HG02610 (cell line): ENCODE measurements around the gene EPHB2.
"Not testable (repeated sequence)": the region's sequence is repeated elsewhere in the genome, so short reads cannot be mapped to it uniquely, and the experiment has no call there.

Experiments used
- ATAC-seq: cut with Tn5 transposase; IDR thresholded peaks from one replicate; pipeline ENCODE4 v1.9.1; 2021; ENCODE audit warnings: mild to moderate bottlenecking, moderate library complexity; ENCODE audit not compliant: unreplicated experiment

Gene EPHB2

GRCh38 chr1:22689505-22689904 is 21.1 kb upstream of the EPHB2 start:
- ATAC-seq: no peak

DNA sequence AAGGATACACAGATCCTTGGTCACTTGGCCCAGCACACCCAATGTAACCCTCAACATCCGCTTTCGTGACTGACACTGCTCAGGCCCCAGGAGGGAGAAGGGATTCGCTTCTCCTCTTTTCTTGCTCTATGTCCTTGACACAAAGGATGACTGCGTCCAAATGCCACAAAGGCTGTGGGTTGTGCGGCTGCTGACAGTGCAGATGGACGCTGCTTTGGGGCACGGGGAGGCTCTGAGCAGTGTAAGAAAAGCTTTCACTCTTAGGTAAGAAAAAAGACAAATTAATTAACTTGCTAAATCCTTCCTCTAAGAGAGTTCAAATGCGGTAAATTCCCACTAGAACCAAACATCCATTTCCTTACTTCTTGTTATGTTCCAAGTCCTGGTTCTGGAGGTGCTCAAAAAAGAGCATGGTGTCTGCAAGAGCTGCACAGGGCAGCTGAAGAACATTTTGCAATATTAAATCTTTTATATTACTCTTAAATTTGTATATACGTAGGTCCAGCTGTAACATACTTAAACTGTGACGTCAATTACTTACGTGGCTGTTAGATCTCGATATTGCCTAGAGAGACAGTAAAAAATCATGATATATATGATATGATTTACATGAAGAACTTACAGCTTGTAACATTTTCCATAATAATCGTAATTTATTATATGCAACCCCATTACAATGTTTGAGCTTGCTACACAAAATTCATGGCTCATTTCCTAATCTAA is 19.4 kb upstream of the EPHB2 start:
- ATAC-seq: no peak

DNA sequence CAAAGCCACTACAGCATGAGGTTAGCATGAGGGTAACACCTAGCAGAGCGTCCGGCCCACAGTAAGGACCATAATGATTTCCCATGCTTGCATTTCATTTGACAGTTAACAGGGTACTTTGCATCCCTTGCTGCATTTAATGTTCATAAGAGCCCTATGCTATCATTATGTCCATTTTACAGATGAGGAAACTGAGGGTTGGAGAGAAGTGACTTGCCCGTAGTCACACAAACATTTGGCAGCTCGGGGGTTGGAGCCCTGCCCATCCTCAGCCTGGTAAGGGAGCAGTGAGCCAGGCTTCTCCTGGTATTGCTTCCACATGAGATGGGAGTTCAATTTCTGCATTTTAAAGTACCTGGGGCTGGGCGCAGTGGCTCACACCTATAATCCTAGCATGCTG is 16.5 kb upstream of the EPHB2 start:
- no peak for ATAC-seq

- no peak for ATAC-seq
Observed at GRCh38 chr1:22696610-22697009, 14.0 kb upstream of the EPHB2 start.

- no peak for ATAC-seq
Observed at GRCh38 chr1:22697980-22698379, 12.7 kb upstream of the EPHB2 start.

DNA sequence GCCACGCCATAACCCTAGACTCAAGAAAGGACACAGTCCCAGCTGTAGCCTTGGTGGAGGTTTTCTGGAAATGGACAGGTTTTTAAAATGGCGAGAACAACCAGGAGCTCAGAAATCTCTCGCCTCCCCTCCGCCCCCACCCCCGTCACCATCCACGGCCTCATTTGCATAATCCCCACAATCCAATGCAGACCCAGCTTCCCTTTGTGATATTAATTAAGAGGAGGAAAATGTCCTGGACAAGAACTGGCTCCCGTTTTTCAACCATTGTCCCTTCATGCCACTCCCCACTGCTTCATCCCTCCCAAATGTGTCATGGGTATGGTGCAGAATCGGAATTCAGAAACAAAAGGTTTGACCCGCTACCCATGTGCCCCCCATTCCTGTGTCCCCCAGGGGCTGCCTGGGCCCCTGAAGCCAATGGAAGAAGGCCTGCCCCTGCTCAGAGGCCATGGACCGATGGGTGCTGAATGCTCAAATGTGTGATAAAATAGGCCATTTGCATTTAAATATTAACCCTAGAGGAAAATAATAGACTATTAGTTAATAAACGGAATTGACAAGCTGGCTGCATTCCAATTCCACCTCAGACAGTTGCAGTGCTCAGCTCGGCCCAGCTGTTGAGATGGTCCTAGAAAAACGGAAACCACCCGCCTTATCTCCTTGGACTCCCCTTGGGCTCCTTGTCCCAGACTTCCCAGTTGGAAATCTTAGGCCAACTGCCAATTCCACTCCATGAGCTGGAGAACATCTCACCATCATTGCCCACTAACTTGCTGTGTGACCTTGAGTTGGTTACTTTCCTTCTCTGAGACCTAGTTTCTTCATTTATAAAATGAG is 10.7 kb upstream of the EPHB2 start:
- no peak for ATAC-seq

DNA sequence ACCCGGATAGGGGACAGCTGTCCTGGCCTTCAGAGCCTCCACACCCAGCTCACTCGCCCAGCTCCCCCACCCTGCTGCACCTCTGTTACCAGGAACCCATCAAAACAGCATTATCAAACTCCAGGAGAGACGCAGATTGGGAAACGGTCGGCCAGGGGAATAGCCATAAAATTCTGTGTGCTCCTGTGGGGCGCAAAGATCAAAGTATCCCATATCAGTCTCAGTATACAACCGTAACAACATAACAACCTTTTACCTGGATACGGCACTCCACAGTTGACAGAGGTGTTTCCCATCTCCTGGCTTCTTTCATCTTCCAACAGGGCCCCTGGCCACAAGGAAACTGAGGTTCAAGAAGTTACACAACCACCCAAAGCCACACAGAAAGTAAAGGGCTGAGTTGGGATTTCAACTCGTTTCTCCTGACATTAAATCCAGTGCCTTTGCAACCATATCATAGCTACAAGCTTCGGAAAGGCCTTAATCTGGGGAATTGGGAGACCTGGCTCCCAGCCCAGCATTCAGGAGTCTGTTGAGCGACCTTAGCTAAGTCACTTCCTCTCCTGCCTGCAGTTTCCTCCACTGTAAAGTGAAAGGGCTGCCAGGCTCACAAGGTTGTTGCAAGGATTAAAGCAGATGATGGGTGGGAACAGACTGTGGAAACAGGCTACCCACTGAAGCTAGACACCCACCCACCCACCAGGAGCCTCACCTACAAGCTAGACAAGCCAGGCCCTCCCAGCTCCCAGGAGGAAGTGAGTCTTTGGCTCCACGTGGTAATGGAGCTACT is 8.1 kb upstream of the EPHB2 start:
- ATAC-seq: no peak

- peak; percentile 71 for ATAC-seq
Observed at GRCh38 chr1:22704440-22705067, 6.1 kb upstream of the EPHB2 start.

DNA sequence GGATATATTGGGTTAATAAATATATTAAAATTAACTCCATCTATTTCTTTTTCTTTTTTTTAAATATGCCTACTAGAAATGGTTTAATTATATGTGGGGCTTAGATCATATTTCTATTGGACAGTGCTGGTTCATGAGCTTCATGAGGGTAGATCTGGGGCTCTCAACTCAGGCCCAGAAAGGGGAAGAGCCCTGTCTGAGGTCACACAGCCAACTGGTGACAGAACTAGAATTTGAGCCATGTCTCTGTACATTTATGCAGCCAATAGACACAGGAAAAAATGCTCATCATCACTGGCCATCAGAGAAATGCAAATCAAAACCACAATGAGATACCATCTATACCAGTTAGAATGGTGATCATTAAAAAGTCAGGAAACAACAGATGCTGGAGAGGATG is 5.1 kb upstream of the EPHB2 start:
- ATAC-seq: no peak

- not testable (repeated sequence) for ATAC-seq
Observed at GRCh38 chr1:22706100-22706499, 4.5 kb upstream of the EPHB2 start.

GRCh38 chr1:22708777-22709176 is 1.9 kb upstream of the EPHB2 start:
- no peak for ATAC-seq

- no peak for ATAC-seq
Observed at GRCh38 chr1:22709227-22709626, 1.4 kb upstream of the EPHB2 start.

DNA sequence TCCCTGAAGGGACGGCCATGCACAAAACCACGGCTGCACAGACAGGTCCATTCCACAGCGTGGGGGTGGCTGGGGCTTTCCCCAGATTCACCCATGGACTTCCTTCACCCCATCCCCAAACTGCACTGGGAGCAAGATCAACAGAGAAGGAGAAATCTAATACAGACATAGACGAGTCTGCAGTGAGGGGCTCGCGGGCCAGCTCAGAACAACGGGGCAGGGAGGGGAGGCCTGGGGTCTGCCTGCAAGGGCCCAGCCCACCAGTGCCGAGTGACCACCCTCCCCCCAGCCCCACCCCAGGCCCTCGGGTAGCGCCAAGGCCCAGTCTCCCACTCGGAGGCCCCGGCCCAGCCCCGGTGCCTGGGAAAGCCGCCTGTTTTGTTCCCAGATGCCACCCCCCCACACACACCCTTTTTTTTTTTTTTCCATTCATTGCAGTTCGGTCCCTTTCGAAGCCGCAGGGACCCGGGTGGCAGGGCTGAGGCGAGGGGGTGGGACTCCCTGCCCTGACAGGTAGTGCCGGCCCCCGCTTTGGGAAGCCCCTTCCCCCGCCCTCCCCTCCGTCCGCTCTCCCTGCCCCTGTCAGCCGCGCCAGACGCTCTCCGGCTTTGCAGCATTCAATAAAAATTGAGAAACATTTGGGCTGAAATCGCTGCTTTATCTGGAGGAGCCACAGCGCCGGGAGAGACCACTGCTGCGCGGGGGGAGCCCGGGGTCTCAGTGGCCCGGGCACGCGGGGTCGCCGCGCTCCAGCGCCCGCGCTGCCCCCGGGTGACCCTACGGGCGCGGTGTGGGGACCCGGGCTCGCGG is 543 bp upstream of the EPHB2 start:
- ATAC-seq: no peak

- ATAC-seq: no peak
Observed at GRCh38 chr1:22711071-22711470, 432 bp downstream of the EPHB2 start.

DNA sequence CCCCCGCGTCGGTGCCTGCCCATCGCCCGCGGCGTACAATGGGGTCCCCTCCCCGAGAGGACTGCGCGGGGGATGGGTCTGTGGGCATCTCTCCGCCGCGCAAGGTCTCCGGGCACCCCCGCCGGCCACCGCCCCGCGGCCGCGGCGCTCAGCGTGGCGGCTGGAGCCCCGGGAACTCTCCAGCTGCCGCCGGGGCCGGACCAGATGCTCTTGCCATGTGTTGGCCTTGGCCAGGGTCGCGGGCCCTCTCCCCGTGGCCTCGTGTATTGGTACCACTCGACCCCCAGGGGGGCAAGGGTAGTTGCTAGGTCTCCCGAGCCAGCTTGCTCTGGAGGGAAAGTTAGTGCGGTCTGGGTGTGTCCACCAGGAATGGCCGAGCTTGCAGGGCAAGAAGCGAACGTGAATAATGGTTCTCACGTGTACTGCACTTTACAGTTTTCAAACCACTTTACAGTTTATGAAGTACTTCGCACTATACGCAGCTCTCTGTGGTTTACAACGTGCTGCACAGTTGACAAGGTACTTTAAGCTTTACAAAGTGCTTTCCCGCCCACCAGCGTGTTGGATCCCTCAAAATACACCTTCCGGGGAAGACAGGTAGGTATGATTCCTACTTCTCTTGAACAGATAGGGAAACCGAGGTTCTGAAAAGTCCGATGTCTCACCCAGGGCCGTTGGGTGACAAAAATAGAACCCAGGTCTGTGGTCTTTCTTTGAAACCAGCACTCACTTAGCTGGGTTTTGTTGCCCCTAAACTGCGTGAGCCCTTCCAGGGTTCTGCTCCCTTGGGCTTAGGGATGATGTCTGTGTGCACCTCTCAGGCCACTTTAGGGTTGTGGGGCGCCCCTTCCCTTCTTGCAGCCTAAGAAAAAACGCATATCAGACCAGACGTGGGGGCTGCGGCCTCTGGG is 1.2 kb downstream of the EPHB2 start:
- ATAC-seq: no peak

DNA sequence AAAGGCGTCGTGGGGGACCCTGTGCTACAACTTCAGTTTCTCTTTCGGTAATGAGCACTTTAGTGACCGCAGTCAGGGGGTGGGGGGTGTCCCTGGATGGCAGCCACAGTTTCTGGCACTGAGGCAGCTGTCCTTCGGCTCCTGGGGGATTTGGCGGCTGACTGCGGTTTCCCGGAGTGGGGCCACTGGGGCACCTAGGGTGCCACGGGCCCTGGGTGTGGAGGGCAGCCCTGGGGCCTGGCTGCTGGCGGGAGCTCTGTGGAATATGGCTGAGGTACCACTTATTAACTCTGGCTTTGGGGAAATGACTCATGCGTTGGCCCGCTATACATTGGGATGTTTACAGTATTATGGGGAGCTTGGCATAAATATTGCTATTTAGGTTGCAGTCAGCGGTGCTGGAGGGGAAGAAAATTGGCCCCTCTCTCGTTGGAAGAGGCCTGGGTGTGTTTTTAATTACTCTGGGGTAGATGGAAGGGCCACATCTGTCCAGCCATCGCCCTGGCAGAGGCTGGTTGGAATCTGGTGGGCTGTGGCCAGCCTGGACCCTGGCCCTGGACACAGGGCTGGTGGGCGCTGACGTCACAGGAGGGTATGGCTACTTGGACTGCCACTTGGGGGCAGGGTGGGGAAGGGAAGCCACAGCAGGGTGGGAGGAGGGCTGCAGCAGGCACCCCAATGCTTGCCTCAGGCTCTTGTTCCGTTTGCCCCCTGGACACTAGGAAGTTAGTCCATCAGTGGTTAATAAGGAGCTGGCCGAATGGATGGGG is 2.0 kb downstream of the EPHB2 start:
- no peak for ATAC-seq

DNA sequence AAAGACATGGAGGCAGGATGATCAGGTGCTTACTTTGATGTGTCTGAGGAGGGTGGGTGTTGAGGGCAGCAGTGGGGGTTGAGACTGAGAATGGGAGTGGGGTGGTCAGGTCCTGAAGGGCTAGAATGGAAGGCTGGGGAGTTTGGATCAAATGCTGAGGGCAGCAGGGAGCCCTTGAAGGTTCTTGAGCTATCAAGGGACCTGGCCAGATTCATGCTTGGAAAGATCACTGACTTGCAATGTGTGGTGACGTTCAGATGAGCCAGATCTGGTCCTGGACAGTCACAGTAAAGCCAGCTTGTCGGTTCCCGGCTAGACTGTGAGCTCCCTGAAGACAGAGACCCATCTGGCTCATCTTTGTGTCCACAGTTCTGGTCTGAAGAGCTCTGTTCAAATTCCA is 3.8 kb downstream of the EPHB2 start:
- no peak for ATAC-seq

DNA sequence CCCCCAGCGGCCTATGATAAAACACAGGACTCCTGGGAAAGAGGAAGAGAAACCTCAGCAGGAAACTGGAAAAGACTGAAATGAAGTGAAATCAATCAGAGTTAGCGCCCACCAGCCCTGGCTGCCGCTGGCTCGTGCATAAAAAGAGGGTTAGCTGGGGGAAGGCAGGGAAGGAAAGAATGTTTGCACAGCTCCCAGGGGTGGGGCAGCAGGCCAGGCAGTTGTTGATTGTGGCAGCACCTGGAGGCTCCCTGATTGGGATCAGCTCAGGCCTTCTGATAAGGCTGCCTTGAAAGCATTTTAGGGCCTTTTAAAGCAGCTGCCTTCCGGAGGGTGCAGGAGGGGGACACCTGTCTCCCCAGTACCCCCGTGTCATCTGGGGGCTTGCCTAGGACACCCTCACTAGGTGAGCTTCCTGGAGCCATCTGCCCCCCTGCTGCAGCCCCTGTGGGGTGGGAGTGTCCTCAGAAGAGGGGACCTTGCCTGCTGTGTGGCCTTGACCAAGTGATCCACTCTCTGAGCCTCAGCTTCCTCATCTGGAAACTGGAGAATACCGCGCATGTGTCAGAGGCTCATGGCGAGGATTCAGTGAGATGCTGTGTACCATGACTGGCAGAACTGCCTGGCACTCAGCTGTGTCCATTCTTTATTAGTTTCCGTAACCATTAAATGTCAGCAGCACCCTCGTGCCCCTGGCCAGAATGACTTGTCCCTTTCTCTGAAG is 6.6 kb downstream of the EPHB2 start:
- no peak for ATAC-seq
